Stimulated activated CD4-positive, alpha-beta T cell treated with anti-CD3 and anti-CD28 coated beads, Interleukin-4, amount 100 ng/mL, for 1 hour (primary cell): ENCODE results near the gene GABRB3.

Source experiments
- DNase-seq: peaks from one replicate; pipeline ENCODE4 v3.0.0-alpha.2; 2020

Gene GABRB3

DNA sequence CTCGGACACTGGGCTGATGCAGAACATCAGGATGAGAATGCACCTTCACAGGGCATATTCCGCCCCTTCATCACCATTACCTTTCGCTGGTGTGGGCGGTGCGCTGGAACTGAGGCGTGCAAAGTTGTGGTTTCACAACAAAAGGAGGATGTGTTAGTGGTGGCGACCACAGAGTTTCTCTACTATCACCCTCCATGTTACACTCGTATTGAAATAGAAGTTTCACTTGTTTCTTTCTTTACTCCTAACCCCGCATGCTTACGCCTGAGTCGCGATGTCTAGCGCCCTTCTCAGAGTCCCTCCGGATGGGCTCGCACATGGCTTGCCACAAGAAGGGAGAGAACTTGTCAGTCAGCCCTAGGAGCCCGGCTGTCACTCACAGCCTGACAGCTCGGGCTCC lies 148.7 kb downstream of the GABRB3 start:
- DNase-seq, result no peak

DNA sequence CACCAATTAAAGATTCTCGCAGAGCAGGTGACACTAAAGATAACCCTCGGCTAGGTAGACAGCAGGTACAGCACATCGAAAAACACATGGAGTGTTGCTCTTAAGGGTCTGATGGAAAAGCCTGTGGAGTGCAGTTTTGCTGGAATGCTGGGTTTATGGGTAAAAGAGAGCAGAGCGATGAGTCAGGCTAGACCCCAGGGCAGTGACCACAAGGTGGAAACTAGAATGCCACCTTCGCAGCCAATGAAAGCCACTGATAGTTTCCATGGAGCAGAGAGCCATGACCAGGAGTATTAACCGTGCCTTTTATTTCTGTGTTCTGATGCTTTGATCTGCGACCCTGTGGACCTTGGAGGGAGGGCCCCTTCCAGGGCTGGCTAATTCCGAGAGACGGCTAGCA lies 149.8 kb downstream of the GABRB3 start:
- DNase-seq, result no peak

DNA sequence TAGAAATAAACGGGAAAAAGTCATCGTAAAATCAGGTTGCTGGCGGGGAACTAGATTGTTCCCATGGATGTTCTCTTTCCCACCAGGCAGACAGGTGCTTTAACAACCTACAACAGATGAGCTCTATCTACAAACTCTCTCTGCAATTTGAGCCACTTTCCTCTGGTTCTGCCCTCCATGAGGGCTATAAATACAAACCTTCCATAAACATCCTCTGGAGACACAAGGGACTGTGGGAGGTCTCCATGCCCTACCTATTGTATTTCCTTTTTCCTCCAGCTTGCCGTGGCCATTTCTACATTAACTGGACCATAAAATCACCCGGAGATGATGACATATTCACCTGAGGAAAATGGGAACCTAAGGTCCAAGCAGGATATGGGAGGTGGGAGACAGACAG lies 151.1 kb downstream of the GABRB3 start:
- DNase-seq, result no peak

GRCh38 chr15:26620528-26621458 lies 152.1 kb downstream of the GABRB3 start:
- DNase-seq, result no peak

DNA sequence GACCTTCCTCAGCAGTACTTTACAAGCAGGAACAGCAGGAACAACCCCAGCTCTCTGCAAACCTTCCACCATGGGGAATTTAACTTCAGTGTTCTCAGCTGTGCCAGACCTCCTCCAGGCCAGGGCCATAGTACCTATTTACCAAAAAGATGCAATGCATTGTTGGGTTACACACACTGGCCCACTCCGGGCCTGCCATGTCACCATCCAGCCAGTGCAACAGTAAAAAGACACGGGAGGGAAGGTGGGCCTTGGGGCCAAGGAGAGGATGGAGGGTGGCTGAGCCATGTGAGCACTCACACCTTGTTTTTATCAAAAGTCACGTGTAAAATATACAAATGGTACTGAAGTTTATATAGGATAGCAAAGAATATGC lies 157.0 kb downstream of the GABRB3 start:
- DNase-seq, result no peak

DNA sequence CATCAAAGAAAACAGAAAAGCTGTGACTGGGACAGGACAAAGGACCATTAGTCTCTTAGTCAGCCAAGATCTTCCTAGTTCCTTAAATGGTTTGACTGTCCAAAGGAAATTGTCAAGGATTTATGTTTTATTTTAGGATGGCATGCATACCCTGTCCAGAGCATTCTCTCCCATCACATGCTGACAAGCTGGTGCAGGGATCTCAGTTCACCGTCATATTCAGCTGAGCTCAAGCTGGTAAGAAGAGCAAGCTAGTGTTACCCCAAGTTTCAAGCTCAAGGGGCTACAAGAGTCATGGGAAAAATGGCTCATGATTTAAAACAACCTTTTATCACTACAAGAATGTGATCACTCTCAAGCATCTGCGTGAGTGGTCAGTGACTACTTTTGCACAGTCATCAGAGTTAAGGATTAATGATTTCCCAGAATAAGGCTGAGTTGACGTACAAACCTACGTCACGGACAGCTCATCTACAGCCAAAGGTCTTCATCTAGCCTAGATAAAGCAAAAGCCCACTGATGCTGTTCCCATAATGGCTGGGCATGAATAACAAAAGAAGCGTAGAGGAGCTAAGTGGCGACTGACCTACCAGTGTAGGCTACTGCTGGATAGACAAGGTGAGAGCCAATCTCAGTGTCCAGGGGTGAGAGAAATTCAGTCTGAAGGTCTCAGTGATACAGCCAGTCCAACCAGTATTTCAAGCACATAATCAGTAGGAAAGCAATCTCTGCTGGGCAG lies 157.5 kb downstream of the GABRB3 start:
- no peak for DNase-seq

GRCh38 chr15:26614734-26615133 lies 158.1 kb downstream of the GABRB3 start:
- no peak for DNase-seq

- no peak for DNase-seq
These were observed 174.2 kb downstream of the GABRB3 start for GRCh38 chr15:26598704-26599103.

- DNase-seq, result no peak
These were observed 177.3 kb downstream of the GABRB3 start for GRCh38 chr15:26595611-26596010.

DNA sequence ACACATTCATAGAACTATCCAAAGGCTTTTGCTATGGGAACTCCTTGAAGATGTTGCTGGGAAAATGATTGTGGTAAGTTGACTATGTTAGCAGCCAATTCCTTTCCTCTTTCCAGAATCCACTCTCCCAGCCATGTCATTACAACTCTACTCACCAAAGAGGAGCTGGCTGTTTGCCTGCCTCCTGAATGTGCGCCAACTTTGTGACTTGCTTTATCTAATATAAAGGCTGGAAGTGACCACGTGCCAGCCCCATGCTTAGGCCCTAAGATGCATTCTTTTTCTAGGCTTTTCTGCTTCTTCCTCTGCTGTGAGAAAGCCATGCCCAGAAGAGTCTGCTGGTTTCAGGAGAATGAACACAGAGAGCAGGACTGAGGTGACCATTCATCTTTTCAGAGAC lies 182.2 kb downstream of the GABRB3 start:
- DNase-seq, result no peak

DNA sequence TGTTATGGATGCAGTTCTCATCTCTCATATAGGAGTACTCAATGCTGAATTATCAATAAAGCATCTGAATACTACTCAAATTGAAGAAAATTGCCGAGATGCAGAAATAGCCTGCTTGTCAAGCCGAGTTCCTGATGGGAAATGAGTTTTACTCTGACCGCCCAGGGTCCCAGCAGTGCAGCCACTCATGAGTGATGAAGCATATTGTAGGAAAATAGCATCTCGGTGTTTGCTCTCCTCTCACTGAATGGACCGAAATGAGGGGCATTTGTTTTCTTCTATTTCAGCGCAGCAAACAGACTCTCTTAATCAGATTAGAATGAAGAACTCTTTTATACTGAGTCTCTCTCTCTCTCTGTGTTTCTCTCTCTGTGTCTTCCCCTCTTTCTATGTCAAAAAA lies 190.0 kb downstream of the GABRB3 start:
- no peak for DNase-seq

GRCh38 chr15:26580943-26581342 lies 191.9 kb downstream of the GABRB3 start:
- DNase-seq, result no peak

DNA sequence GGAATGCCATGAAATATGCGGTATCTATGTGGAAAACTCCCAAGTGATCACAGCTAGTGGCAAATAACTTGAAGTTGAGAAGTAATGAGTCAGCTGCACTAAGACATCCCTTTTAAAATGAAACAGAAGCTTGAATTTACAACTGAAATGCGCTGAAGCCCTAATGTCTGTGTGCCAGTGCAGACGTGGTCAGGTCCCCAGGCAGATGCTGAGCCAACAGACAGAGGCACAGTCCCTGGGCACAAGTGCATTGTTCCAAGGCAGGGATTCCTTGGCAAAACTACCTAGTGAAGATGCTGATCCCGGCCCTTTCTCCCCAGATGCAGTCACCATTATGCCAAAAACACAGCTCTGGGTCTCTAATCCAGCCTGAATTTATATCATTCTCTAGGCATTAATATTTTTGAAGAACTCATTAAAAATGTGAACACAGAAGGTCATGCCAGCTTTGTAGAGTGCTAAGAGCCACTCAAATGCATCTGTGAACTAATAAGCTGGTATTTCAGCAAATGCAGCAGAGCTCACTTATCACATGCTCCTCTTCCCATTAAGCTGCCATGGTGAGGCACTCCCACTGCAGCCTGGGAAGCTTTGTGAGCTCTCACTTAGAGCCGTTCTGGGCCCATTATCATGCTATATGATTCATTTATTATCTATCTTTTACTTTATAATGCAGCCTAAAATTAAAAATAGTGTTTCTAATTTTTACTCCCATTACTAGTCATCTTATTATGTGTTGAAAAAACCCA lies 200.1 kb downstream of the GABRB3 start:
- no peak for DNase-seq

DNA sequence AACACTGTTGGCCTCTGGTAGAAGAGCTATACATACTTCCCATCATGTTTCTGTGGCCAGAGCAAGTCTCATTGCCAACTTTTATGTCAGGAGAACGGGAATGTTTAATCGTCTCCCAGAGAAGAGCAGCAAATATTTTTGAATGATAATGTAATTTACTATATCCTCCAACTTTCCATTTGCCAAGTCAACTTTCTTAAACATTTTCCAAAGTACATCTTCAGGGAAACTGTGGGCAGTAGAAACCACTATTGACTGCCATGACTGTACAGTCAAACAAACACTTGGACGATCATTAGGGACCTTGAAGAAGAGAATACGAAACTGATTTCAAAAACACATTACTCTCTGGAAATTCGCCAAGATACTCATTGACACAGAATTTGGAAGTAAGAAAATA lies 201.5 kb downstream of the GABRB3 start:
- no peak for DNase-seq

DNA sequence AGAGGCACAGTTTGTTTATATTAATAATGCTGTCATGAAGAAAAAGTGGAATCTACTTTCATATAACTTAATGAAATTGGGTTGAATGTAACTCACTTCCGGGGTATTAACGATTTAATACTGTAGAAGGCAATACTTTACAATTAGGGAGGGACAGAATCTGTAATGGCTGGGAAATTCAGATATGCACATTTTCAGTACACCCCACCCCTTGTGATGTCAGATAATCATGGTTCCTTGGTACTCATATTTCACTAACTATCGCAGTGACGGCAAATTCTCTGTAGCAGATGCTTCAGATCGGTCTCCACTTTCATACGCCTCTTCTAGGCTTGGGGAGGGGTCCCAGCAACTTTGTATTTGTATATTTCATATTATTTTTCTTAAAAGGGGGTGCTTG lies 207.3 kb downstream of the GABRB3 start:
- DNase-seq, result no peak

- DNase-seq, result no peak
These were observed 208.5 kb downstream of the GABRB3 start for GRCh38 chr15:26564361-26564760.

DNA sequence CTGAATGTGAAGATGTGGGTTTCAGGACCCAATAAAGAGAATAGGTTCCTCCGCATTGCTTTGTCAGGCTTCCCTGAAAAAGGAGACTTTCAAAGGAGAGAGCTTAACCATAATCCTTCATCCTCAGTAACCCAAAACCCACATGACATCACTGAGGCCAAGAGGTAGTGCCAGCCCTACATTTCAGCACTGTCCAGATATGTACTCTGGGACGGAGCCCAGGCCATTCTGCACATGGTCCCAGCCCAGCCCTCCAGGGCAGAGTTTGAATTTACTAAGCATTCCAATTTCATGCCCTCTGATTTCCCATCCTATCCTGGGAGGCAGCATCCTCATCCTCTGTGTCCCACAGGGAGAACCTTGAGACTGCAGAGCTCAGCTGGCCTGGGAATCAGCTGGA lies 210.5 kb downstream of the GABRB3 start:
- no peak for DNase-seq

DNA sequence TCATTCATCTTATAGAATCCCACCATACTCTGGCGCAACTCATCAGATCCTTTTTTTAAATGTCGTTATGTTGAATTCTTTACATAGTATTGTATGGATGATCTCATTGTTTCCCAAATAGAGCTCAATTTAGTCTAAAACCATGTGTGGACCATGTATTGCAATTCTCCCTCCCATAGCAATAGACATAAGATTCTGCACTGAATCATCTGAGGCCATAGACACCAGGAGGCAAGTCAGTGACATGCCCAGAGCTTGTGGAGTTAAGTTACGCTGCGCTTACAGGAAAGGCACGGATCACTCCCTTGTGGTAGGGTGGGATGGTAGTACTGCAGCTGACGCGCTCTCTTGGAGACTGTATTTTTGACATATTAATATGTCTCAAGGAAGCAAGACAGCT lies 211.0 kb downstream of the GABRB3 start:
- no peak for DNase-seq

GRCh38 chr15:26561130-26561529 lies 211.7 kb downstream of the GABRB3 start:
- no peak for DNase-seq

DNA sequence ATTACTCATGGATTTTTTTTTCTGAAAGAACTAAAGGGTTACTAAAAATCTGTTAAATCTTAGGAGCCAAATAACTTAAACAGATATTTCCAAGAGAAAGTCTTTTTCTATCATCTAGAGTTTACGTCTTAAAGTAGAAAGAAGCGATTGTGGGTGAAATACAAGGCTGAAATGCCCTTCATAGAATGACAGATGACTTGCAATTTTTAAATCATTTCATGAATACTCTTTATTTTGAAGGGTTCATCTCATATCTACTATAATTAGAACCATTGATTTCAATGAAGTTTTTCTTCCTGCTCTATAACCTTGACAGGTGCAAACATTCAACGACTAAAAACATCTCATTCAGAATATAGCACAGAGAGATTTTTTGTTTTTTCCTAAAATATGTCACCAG lies 217.0 kb downstream of the GABRB3 start:
- DNase-seq, result no peak

DNA sequence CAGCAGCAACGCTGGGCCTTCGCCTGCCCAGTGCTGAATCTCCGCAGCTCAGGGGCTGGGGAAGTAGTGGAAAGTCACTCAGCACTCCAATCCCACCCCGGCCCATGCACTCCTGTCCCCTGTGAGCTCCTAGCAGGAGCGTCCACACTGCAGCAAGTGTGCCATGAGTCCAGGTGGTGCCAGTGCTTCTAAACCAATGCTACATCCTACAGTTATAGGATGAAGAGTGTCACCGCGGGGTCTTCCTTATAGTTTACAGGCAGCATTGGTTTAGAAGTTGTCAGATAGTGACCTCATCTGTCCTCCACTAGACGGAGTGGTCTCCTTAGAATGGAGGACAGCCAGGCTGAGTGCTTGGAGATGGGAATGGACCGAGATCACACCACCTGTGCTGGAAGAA lies 221.4 kb downstream of the GABRB3 start:
- no peak for DNase-seq

DNA sequence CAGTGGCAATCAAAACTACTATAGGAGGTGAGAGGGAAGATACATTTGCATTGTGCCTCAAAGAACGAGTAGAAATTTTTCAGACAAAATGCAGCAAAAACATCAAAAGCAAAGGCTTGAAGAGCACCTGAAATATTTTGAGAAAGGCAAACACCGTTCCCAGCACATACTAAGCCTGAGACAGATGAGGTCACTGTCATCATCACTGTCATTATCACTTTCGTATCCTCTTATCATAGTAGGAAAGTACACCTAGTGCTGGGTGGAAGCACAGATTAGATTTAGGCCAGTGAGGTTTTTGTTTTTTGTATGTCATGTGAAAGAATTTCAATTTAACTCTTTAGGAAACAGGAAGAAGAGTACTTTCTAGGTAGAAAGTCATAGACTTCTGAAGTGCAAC lies 222.0 kb downstream of the GABRB3 start:
- no peak for DNase-seq

DNA sequence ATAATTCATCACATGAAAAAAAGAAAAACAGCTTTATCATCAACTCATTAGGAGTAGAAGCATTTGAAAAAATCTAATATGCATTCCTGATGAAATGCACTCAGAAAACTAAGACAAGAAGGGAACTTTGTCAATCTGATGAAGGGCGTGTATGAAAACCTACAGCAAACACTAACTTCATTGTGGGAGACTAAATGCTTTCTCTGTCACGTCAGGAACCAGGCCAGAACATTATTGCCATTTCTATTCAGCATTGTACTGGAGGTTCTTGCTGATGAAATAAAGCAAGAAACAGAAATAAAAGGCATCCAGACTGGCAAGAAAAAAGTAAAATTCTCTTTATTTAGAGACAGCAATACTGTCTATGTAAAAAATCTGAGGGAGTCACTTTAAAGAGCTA lies 235.2 kb downstream of the GABRB3 start:
- DNase-seq, result no peak

DNA sequence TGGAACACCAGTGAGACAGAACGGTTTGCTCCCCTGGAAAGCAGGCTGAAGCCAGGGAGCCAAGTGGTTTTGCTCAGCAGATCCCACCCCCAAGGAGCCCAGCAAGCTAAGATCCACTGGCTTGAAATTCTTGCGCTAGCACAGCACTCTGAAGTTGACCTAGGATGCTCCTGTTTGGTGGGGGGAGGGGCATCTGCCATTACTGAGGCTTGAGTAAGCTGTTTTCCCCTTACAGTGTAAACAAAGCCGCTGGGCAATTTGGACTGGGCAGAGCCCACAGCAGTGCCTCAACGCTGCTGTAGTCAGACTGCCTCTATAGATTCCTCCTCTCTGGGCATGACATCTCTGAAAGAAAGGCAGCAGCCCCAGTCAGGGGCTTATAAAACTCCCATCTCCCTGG lies 241.4 kb downstream of the GABRB3 start:
- no peak for DNase-seq
